ENCODE measurements around the gene ERCC6. TPM values are rescaled to one million over a fixed set of nuclear protein-coding genes. Genes with fewer than 3 reads are reported as not detected.

ERCC6 gene
- total and polyA plus RNA-seq, 11 donors, result 4.4 to 31.5 (median 20.0) TPM

DNA sequence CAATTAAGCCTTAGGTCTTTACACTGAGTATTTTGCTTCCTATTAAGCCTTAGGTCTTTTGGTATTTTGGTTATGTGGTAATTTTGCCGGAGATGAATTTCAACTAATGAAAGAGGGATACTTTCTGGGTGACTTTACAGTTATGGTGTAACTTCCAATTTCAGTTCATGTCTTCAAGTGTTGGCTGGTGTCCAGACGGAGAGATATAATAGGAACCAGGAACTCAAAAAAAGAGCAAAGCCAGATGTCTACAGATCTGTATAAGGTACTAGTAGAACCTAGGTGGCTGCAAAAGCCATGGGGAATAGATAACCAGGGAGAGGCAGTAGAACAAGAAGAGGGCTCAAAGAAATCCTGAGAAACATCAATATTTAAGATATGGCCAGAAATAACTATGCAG lies 12.3 kb downstream of the ERCC6 start:
- WGBS, 4 donors, result 56 to 90% (median 69%) methylated on average over 2 of the region's 2 CpGs
- no peaks in the 10 kb centered on the region for H3K27me3 ChIP-seq
- no peak overlapping the region for H3K4me3 ChIP-seq

DNA sequence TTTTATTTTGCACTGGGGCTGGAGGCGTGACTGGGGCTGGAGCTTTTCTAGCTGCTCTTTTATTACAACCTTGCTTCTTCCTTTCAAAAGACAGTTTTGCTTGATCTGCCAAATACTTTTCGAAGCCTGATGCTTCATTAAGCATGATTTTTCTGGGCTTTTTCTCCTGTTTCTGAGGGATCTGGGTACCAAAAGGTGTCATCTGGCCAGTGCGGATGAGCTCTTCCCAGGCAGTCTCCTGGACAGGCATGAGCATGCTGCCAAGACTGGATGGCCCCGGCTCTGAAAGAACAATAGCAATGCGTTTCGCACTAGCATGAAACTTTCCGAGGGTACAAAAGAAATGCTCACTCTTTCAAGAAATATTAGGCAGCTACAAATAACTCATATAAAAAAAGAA lies 14.4 kb downstream of the ERCC6 start:
- intact Hi-C loops (cut with DNase I), result no loop called here
- Histone ChIP-seq H3K36me3 (peaks cover 0 to 92% (median 70%) of the 10 kb centered on the region in 9 donors), H3K27ac (no peak overlapping the region), H3K4me1 (peaks cover 0 to 36% (median 8%) of the 10 kb centered on the region in 12 donors), H3K27me3 (no peaks in the 10 kb centered on the region), H3K9me3 (no peaks in the 10 kb centered on the region), H3K4me3 (no peak overlapping the region)
- TF ChIP-seq, protein P1, sequence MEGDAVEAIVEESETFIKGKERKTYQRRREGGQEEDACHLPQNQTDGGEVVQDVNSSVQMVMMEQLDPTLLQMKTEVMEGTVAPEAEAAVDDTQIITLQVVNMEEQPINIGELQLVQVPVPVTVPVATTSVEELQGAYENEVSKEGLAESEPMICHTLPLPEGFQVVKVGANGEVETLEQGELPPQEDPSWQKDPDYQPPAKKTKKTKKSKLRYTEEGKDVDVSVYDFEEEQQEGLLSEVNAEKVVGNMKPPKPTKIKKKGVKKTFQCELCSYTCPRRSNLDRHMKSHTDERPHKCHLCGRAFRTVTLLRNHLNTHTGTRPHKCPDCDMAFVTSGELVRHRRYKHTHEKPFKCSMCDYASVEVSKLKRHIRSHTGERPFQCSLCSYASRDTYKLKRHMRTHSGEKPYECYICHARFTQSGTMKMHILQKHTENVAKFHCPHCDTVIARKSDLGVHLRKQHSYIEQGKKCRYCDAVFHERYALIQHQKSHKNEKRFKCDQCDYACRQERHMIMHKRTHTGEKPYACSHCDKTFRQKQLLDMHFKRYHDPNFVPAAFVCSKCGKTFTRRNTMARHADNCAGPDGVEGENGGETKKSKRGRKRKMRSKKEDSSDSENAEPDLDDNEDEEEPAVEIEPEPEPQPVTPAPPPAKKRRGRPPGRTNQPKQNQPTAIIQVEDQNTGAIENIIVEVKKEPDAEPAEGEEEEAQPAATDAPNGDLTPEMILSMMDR (IDR thresholded peaks at IDR 0.05), result no peak
- TF ChIP-seq POLR2A (IDR thresholded peaks at IDR 0.05), result no peak
- no peak for DNase-seq
- 84 to 94% (median 87%) methylated on average over 7 of the region's 7 CpGs for WGBS, 4 donors
- no peak for ATAC-seq

More for the DNA sequence above, 12.3 kb downstream of the ERCC6 start:
- Histone ChIP-seq H3K27ac (no peak overlapping the region), H3K4me1 (peaks cover 0 to 15% (median 2%) of the 10 kb centered on the region in 12 donors), H3K9me3 (no peaks in the 10 kb centered on the region), H3K36me3 (peaks cover 0 to 99% (median 87%) of the 10 kb centered on the region in 9 donors)
- TF ChIP-seq, protein P1 (IDR thresholded peaks at IDR 0.05), result no peak
- TF ChIP-seq POLR2A (IDR thresholded peaks at IDR 0.05), result no peak
- DNase-seq (no peak), ATAC-seq (no peak)
- intact Hi-C loops (cut with DNase I), result no loop called here

DNA sequence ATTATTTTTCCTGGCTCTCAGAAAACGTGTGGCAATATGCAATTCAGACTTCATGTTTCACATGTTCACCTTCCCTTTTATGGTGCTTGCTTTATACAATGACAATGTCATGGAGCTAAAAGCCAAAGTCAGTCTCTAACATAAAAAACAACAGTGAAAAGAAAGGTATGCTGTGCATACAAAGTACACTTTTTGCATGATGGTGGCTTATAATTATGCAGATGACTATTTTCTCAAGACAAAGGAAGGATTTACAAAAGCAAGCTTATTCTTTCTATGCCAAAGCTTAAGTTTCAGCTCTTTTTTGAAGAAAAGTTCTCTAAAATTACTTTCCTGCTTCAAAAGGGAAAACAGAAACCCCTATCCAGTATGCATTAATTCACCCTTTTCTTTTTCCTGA lies 15.6 kb downstream of the ERCC6 start:
- Histone ChIP-seq H3K27me3 (no peaks in the 10 kb centered on the region), H3K9me3 (no peaks in the 10 kb centered on the region), H3K27ac (no peak overlapping the region), H3K36me3 (peaks cover 0 to 81% (median 63%) of the 10 kb centered on the region in 9 donors), H3K4me3 (no peak overlapping the region), H3K4me1 (peaks cover 0 to 44% (median 12%) of the 10 kb centered on the region in 12 donors)
- DNase-seq (no peak), ATAC-seq (no peak)
- TF ChIP-seq POLR2A (IDR thresholded peaks at IDR 0.05), result no peak
- TF ChIP-seq, protein P1 (IDR thresholded peaks at IDR 0.05), result no peak
- intact Hi-C loops (cut with DNase I), result no loop called here
- 21 to 45% (median 27%) methylated on average over 1 of the region's 1 CpG for WGBS, 4 donors

DNA sequence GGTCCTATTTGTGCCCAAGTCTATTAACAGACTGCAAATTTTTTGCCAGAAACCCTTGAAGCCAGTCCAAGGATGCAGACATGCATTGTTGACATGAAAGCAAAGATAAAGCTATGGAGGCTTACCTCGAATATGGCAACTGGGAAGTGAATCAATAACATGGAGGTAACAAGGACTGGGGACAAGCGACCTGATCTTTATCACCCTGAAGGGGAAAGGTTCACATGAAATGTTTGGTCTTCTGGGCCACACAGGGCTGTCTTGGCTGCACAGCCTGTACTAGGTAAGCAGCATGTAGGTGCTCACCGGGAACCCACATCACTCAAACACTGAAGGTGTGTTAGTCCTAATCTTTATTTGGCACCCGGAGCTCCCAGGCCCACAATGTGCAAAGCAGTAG lies 17.9 kb downstream of the ERCC6 start:
- peaks cover 0 to 76% (median 56%) of the 10 kb centered on the region in 9 donors for H3K36me3 ChIP-seq
- TF ChIP-seq, protein P1 (IDR thresholded peaks at IDR 0.05), result no peak
- TF ChIP-seq POLR2A (IDR thresholded peaks at IDR 0.05), result no peak
- H3K27ac ChIP-seq, result no peak overlapping the region
- DNase-seq, result no peak
- H3K4me3 ChIP-seq, result no peak overlapping the region
- no peaks in the 10 kb centered on the region for H3K27me3 ChIP-seq
- no peaks in the 10 kb centered on the region for H3K9me3 ChIP-seq
- H3K4me1 ChIP-seq, result peaks cover 0 to 45% (median 8%) of the 10 kb centered on the region in 12 donors
- intact Hi-C loops (cut with DNase I), result no loop called here
- WGBS, 4 donors, result 65 to 70% (median 67%) methylated on average over 4 of the region's 4 CpGs
- peak in 1 of 4 donors; percentile 6 for ATAC-seq

All from heart left ventricle (tissue), 16 donors.